ENCODE measurements around the gene ERC2. TPM values are rescaled to one million over a fixed set of nuclear protein-coding genes. Genes with fewer than 3 reads are reported as not detected.

The ERC2 gene
- total RNA-seq, 1 donor from 2014 or later, result 48.3 TPM

- H3K27ac Mint-ChIP-seq (ENCODE audit: unreplicated experiment), result no peak overlapping the region
- no peak overlapping the region for H3K4me3 Mint-ChIP-seq (ENCODE audit: unreplicated experiment)
- no peaks in the 10 kb centered on the region for H3K4me1 Mint-ChIP-seq (ENCODE audit: low read depth, unreplicated experiment)
- H3K36me3 Mint-ChIP-seq (ENCODE audit: unreplicated experiment), result no peaks in the 10 kb centered on the region
- no peak for TF ChIP-seq CTCF (IDR thresholded peaks at IDR 0.05; ENCODE audit: partially characterized antibody, unreplicated experiment)
- H3K27me3 Mint-ChIP-seq (ENCODE audit: unreplicated experiment), result no peaks in the 10 kb centered on the region
- DNase-seq, result no peak
- peaks cover 2% of the 10 kb centered on the region for H3K9me3 Mint-ChIP-seq (ENCODE audit: unreplicated experiment)
These were observed 239.0 kb downstream of the ERC2 start for GRCh38 chr3:56229311-56229710.

GRCh38 chr3:56222866-56223265, 245.4 kb downstream of the ERC2 start:
- no peak overlapping the region for H3K27ac Mint-ChIP-seq (ENCODE audit: unreplicated experiment)
- H3K4me3 Mint-ChIP-seq (ENCODE audit: unreplicated experiment), result no peak overlapping the region
- H3K36me3 Mint-ChIP-seq (ENCODE audit: unreplicated experiment), result no peaks in the 10 kb centered on the region
- H3K9me3 Mint-ChIP-seq (ENCODE audit: unreplicated experiment), result peaks cover 2% of the 10 kb centered on the region
- TF ChIP-seq CTCF (IDR thresholded peaks at IDR 0.05; ENCODE audit: partially characterized antibody, unreplicated experiment), result no peak
- no peaks in the 10 kb centered on the region for H3K4me1 Mint-ChIP-seq (ENCODE audit: low read depth, unreplicated experiment)
- no peaks in the 10 kb centered on the region for H3K27me3 Mint-ChIP-seq (ENCODE audit: unreplicated experiment)
- no peak for DNase-seq

- Mint-ChIP-seq H3K27me3 (ENCODE audit: unreplicated experiment) (no peaks in the 10 kb centered on the region), H3K36me3 (ENCODE audit: unreplicated experiment) (no peaks in the 10 kb centered on the region), H3K27ac (ENCODE audit: unreplicated experiment) (no peak overlapping the region), H3K9me3 (ENCODE audit: unreplicated experiment) (peaks cover 2% of the 10 kb centered on the region), H3K4me3 (ENCODE audit: unreplicated experiment) (no peak overlapping the region), H3K4me1 (ENCODE audit: low read depth, unreplicated experiment) (no peaks in the 10 kb centered on the region)
- TF ChIP-seq CTCF (IDR thresholded peaks at IDR 0.05; ENCODE audit: partially characterized antibody, unreplicated experiment), result no peak
- no peak for DNase-seq
These were observed 248.1 kb downstream of the ERC2 start for GRCh38 chr3:56219894-56220805.

- Mint-ChIP-seq H3K4me1 (ENCODE audit: low read depth, unreplicated experiment) (no peaks in the 10 kb centered on the region), H3K9me3 (ENCODE audit: unreplicated experiment) (peaks cover 1% of the 10 kb centered on the region), H3K27ac (ENCODE audit: unreplicated experiment) (no peak overlapping the region), H3K36me3 (ENCODE audit: unreplicated experiment) (peaks cover 13% of the 10 kb centered on the region), H3K27me3 (ENCODE audit: unreplicated experiment) (no peaks in the 10 kb centered on the region), H3K4me3 (ENCODE audit: unreplicated experiment) (no peak overlapping the region)
- no peak for DNase-seq
- no peak for TF ChIP-seq CTCF (IDR thresholded peaks at IDR 0.05; ENCODE audit: partially characterized antibody, unreplicated experiment)
These were observed 258.1 kb downstream of the ERC2 start for GRCh38 chr3:56209982-56210751.
